ENCODE measurements around the gene PRG2.

PRG2 gene

GRCh38 chr11:57390535-57390934 lies at the start of gene PRG2:
PRG2 (minus strand) TSS chr11:57390650; CDS start chr11:57389944, 706 bp downstream.
- no peak for DNase-seq

- no peak for DNase-seq
These were observed 49.3 kb upstream of the PRG2 start for GRCh38 chr11:57439786-57440185.

GRCh38 chr11:57438345-57439285 lies 48.2 kb upstream of the PRG2 start:
- DNase-seq: no peak

GRCh38 chr11:57436031-57436430 lies 45.6 kb upstream of the PRG2 start:
- no peak for DNase-seq

- DNase-seq: peak; percentile 82
These were observed 44.4 kb upstream of the PRG2 start for GRCh38 chr11:57434640-57435546.

GRCh38 chr11:57432714-57433163 lies 42.3 kb upstream of the PRG2 start:
- no peak for DNase-seq

- no peak for DNase-seq
These were observed 41.7 kb upstream of the PRG2 start for GRCh38 chr11:57432149-57432561.

- no peak for DNase-seq
These were observed 40.5 kb upstream of the PRG2 start for GRCh38 chr11:57430952-57431351.

- DNase-seq: no peak
These were observed 39.5 kb upstream of the PRG2 start for GRCh38 chr11:57429946-57430345.

GRCh38 chr11:57428643-57429042 lies 38.2 kb upstream of the PRG2 start:
- no peak for DNase-seq

GRCh38 chr11:57427727-57428082 lies 37.3 kb upstream of the PRG2 start:
- DNase-seq: no peak

- peak; percentile 41 for DNase-seq
These were observed 36.7 kb upstream of the PRG2 start, which contains the start of gene SLC43A3 for GRCh38 chr11:57426929-57427726. SLC43A3 (minus strand) TSS chr11:57427121; CDS start chr11:57426172, 949 bp downstream.

GRCh38 chr11:57426439-57426928 lies 36.0 kb upstream of the PRG2 start:
- no peak for DNase-seq

GRCh38 chr11:57425565-57426438 lies 35.4 kb upstream of the PRG2 start:
- no peak for DNase-seq

- DNase-seq: peak; percentile 45
These were observed 34.5 kb upstream of the PRG2 start for GRCh38 chr11:57424792-57425564.

- DNase-seq: no peak
These were observed 33.8 kb upstream of the PRG2 start for GRCh38 chr11:57424137-57424791.

- no peak for DNase-seq
These were observed 32.2 kb upstream of the PRG2 start for GRCh38 chr11:57422669-57423068.

- DNase-seq: no peak
These were observed 31.4 kb upstream of the PRG2 start for GRCh38 chr11:57421805-57422204.

GRCh38 chr11:57421066-57421465 lies 30.6 kb upstream of the PRG2 start:
- no peak for DNase-seq

GRCh38 chr11:57419146-57419545 lies 28.7 kb upstream of the PRG2 start:
- no peak for DNase-seq

All from kidney glomerular epithelial cell (primary cell).